Stomach (tissue), 4 donors: ENCODE results near the gene TBK1.

Experiments used
- CTCF ChIP-seq, 7 experiments: fragments of 450-650 bp in 4 of 7; fragments of 200-600 bp in 3 of 7; sonication (generic) in 3 of 7; IDR thresholded peaks; one replicate each; pipeline ENCODE4 v1.5.1; 2016 to 2019; ENCODE audit warnings: antibody characterized with exemption in 7 of 7, control low read depth in 2 of 7, mild to moderate bottlenecking in 1 of 7
- EP300 ChIP-seq: sonication (generic); formaldehyde crosslinking; IDR thresholded peaks from one replicate; pipeline ENCODE4 v1.6.1; 2017; ENCODE audit warnings: antibody characterized with exemption

- no peak for TF ChIP-seq CTCF (IDR thresholded peaks at IDR 0.05)
- TF ChIP-seq EP300: no peak
Measured at GRCh38 chr12:64461634-64462414, 9.9 kb downstream of the TBK1 start.
